ENCODE measurements around the gene PDE6D.

The PDE6D gene

DNA sequence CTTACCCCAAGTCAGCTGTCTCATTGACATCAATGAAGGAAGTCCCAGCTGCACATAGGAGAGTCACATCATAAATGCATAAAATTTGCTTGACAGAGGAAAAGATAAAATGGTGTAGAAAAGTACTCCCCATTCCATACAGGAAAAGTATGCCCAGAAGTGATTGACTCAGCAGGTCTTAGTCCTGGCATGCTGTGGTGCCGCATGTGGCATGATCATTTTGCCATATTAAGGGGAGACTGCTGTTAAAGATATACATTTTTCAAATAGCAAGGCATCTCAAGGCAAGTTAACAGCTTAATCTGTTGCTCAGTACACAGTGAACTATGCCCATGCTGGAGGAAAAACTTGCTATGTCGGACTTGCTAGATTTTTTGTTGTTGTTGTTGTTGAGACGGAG, 13.3 kb upstream of the PDE6D start:
- Histone ChIP-seq H3K27me3 (ENCODE audit: insufficient read depth, low read depth, severe bottlenecking) (no peaks in the 10 kb centered on the region), H3K36me3 (peaks cover 67% of the 10 kb centered on the region), H3K4me3 (ENCODE audit: low read depth, low read length) (no peak overlapping the region), H3K9me3 (ENCODE audit: severe bottlenecking) (no peaks in the 10 kb centered on the region), H3K27ac (no peak overlapping the region)
- TF ChIP-seq, protein P1, sequence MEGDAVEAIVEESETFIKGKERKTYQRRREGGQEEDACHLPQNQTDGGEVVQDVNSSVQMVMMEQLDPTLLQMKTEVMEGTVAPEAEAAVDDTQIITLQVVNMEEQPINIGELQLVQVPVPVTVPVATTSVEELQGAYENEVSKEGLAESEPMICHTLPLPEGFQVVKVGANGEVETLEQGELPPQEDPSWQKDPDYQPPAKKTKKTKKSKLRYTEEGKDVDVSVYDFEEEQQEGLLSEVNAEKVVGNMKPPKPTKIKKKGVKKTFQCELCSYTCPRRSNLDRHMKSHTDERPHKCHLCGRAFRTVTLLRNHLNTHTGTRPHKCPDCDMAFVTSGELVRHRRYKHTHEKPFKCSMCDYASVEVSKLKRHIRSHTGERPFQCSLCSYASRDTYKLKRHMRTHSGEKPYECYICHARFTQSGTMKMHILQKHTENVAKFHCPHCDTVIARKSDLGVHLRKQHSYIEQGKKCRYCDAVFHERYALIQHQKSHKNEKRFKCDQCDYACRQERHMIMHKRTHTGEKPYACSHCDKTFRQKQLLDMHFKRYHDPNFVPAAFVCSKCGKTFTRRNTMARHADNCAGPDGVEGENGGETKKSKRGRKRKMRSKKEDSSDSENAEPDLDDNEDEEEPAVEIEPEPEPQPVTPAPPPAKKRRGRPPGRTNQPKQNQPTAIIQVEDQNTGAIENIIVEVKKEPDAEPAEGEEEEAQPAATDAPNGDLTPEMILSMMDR (IDR thresholded peaks at IDR 0.05; ENCODE audit: low read depth, low read length), result no peak
- no peak for DNase-seq

DNA sequence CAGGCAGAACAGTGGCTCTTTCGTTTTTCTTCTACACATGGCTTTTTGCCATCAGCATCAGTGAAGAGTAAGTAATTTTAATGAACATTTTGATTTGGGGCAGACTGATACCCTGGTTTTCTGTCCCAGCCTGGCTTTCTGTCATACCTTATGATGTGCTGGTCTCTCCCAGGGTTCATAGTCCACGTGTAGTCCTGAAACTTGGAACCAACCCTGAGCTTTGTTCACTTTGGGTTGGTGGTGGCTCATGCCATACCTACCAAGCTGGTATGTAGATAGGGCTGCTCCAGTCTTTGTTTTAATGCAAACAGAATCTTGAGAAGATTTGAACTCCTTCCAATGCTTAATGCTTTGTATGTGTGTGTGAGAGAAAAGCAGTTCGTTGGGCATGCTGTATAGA, 10.0 kb upstream of the PDE6D start:
- TF ChIP-seq, protein P1 (IDR thresholded peaks at IDR 0.05; ENCODE audit: low read depth, low read length), result no peak
- Histone ChIP-seq H3K9me3 (ENCODE audit: severe bottlenecking) (no peaks in the 10 kb centered on the region), H3K36me3 (peaks cover 64% of the 10 kb centered on the region), H3K27me3 (ENCODE audit: insufficient read depth, low read depth, severe bottlenecking) (no peaks in the 10 kb centered on the region), H3K4me3 (ENCODE audit: low read depth, low read length) (no peak overlapping the region), H3K27ac (no peak overlapping the region)
- no peak for DNase-seq

DNA sequence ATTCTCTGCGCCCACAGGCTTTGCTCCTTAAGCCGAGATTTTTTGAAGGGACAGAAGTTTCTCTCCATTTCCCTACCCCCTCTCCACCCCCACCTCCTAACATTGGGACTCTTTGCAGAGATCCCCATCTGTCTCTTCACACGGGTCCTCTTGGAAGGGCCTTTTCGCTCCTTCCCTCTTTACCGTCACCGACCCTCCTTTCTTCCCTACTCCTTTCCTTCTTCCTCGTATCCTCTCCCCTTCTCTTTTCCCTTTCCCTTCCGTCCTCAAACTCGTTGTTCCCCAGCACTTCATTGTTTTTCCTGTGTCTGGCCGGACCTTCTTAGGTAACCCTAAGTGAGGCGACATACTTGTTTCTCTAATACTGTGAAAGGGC, 5.8 kb upstream of the PDE6D start:
- Histone ChIP-seq H3K9me3 (ENCODE audit: severe bottlenecking) (no peaks in the 10 kb centered on the region), H3K27me3 (ENCODE audit: insufficient read depth, low read depth, severe bottlenecking) (no peaks in the 10 kb centered on the region), H3K4me3 (ENCODE audit: low read depth, low read length) (peak overlapping the region; percentile 77), H3K27ac (peak overlapping the region; percentile 81; the same call in 1 of the 2 replicates), H3K36me3 (peaks cover 34% of the 10 kb centered on the region)
- TF ChIP-seq, protein P1 (IDR thresholded peaks at IDR 0.05; ENCODE audit: low read depth, low read length), result no peak
- DNase-seq, result no peak

DNA sequence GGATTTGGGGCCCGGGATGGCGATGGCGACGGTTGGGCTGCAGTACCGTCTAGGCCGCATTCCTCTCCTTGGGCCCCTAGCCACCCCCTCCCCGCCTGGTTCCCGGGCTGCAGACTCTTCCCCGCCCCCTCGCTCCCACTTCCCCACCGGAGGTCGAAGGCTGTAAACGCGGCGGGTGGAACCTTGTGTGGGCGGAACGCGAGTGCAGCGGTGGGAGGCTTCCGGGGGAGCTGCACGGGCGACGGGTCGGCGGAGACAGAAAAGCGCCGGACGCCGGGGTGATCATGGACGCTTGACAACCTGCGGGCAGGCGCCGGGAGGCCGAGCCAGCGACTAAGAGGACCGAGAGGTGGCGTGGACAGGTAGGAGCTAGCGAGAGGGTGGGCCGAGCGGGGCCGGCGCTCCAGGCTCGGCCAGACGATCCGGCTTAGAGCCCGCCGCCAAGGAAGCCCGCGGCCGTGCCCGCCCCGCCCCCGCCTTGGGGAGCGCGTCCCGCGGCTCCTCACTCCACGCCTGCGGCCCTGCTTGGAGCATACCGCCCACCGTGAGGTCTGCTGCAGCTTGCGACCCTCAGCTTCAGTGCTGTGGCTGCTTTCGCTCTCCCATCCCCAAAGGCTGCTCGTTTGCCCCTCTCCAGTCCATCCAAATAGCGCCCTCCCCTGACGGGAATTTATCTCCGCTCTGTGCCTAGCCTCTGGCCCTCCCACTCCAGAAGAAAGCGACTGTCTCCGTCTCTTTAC, 5.3 kb upstream of the PDE6D start, which contains the start of gene COPS7B:
Gene COPS7B (plus strand): TSS at position 269 of the 740 bp plus-strand sequence. CDS start 2,126 bp downstream, outside the sequence.
- TF ChIP-seq, protein P1 (IDR thresholded peaks at IDR 0.05; ENCODE audit: low read depth, low read length), result peak; percentile 69
- H3K36me3 ChIP-seq, result peaks cover 29% of the 10 kb centered on the region
- H3K27me3 ChIP-seq (ENCODE audit: insufficient read depth, low read depth, severe bottlenecking), result no peaks in the 10 kb centered on the region
- peak within 1 kb of the TSS; percentile 81 for H3K27ac ChIP-seq
- peak; percentile 89 for DNase-seq
- no peaks in the 10 kb centered on the region for H3K9me3 ChIP-seq (ENCODE audit: severe bottlenecking)
- H3K4me3 ChIP-seq (ENCODE audit: low read depth, low read length), result peak within 1 kb of the TSS; percentile 77

DNA sequence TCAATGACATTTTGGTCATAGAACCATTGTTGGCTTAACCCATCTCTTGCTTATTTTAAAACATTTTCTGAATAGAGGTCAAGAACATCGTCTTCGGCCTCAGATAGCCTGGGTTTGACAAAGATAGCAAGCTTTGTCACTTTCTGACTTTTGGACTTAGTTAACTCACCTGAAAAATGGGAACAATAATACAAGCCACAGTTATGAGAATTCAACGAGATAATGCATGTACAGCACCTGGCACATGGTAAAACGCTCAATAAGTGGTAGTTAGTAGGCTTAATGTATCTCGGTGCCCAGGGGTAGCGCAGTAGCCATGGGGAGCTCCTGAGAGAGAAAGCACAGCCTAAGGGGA, 4.7 kb upstream of the PDE6D start:
- H3K9me3 ChIP-seq (ENCODE audit: severe bottlenecking), result no peaks in the 10 kb centered on the region
- peak overlapping the region; percentile 81 for H3K27ac ChIP-seq
- H3K27me3 ChIP-seq (ENCODE audit: insufficient read depth, low read depth, severe bottlenecking), result no peaks in the 10 kb centered on the region
- peaks cover 23% of the 10 kb centered on the region for H3K36me3 ChIP-seq
- TF ChIP-seq, protein P1 (IDR thresholded peaks at IDR 0.05; ENCODE audit: low read depth, low read length), result no peak
- no peak for DNase-seq
- peak overlapping the region; percentile 77 for H3K4me3 ChIP-seq (ENCODE audit: low read depth, low read length)

DNA sequence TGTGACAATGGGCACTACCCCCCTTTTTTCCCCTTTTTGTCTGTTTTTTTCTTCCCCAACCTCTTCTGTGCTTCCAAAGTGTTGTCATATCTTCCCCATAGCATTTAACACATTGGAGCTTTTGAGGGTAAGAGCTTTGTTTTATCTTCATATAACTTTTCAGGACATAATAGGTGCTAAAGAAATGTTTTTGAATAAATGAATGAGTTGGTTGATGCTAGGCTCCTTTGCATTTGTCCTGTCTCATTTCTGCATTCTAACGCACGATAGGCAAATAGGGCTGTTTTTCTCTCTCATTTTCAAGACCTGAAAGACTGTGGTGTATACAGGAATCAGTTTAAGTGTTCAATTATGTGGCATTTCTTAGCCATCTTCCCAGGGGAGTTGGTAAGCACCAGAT, 4.3 kb upstream of the PDE6D start:
- TF ChIP-seq, protein P1 (IDR thresholded peaks at IDR 0.05; ENCODE audit: low read depth, low read length), result no peak
- Histone ChIP-seq H3K27me3 (ENCODE audit: insufficient read depth, low read depth, severe bottlenecking) (no peaks in the 10 kb centered on the region), H3K9me3 (ENCODE audit: severe bottlenecking) (no peaks in the 10 kb centered on the region), H3K27ac (no peak overlapping the region; the same call in 1 of the 2 replicates), H3K4me3 (ENCODE audit: low read depth, low read length) (peak overlapping the region; percentile 77; the same call in 1 of the 2 replicates), H3K36me3 (peaks cover 22% of the 10 kb centered on the region)
- DNase-seq, result no peak
